ENCODE measurements around the gene CACNA1B. TPM values are rescaled to one million over a fixed set of nuclear protein-coding genes. Genes with fewer than 3 reads are reported as not detected.
A peak's percentile ranks its signal among the peaks of the same experiment; 100 is the strongest.
"Not testable (repeated sequence)": the region's sequence is repeated elsewhere in the genome, so short reads cannot be mapped to it uniquely, and the experiment has no call there.

The CACNA1B gene
- total RNA-seq, 1 experiment from 2014 or later, result 0.34 TPM

DNA sequence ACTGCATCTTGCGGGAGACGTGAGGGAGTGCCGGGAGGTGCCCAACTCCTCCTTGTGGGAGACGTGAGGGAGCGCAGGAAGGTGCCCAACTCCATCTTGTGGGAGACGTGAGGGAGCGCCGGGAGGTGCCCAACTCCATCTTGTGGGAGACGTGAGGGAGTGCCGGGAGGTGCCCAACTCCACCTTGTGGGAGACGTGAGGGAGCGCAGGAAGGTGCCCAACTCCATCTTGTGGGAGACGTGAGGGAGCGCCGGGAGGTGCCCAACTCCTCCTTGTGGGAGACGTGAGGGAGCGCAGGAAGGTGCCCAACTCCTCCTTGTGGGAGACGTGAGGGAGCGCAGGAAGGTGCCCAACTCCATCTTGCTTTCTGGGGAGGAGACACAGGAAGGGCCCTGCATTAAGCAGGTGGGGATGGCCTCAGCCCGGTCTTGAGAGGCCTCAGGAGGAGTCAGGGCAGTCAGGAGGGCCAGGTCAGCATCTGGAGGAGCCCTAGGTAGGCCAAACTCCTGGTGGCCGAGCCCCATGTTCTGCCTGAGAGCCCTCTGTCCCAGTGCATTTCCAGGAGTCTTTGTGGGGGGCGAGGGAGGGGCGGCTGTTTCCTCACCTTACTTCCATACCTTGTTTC lies 236.2 kb downstream of the CACNA1B start:
- TF ChIP-seq, protein P1, sequence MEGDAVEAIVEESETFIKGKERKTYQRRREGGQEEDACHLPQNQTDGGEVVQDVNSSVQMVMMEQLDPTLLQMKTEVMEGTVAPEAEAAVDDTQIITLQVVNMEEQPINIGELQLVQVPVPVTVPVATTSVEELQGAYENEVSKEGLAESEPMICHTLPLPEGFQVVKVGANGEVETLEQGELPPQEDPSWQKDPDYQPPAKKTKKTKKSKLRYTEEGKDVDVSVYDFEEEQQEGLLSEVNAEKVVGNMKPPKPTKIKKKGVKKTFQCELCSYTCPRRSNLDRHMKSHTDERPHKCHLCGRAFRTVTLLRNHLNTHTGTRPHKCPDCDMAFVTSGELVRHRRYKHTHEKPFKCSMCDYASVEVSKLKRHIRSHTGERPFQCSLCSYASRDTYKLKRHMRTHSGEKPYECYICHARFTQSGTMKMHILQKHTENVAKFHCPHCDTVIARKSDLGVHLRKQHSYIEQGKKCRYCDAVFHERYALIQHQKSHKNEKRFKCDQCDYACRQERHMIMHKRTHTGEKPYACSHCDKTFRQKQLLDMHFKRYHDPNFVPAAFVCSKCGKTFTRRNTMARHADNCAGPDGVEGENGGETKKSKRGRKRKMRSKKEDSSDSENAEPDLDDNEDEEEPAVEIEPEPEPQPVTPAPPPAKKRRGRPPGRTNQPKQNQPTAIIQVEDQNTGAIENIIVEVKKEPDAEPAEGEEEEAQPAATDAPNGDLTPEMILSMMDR (conservative IDR thresholded peaks at IDR 0.05; ENCODE audit: low read depth, low read length), result peak; percentile 52
- intact Hi-C loops (cut with micrococcal nuclease; ENCODE audit: unreplicated experiment), result loop anchor here (5.0 kb wide), 1 partner anchor 442 kb away; no protein-coding TSS in a partner anchor
- H3K27me3 ChIP-seq (replicated peaks; ENCODE audit: insufficient read depth, low read depth, low read length, poor library complexity); H3K36me3 ChIP-seq (ENCODE audit: insufficient read depth, low read length, poor library complexity, severe bottlenecking); POLR2A ChIA-PET (ENCODE audit: low non-redundant PET); H3K4me1 ChIP-seq (ENCODE audit: insufficient read depth, low read length, poor library complexity, severe bottlenecking); H3K27ac ChIP-seq (ENCODE audit: low read depth, low read length, poor library complexity, severe bottlenecking); BruUV-seq (replicated peaks); H3K9me3 ChIP-seq (ENCODE audit: low read depth, low read length, poor library complexity, severe bottlenecking); H3K4me3 ChIP-seq (ENCODE audit: low read depth, low read length, poor library complexity, severe bottlenecking): not testable (repeated sequence)
- CTCF ChIA-PET, result interaction anchor here (0.7 kb wide), 1 partner anchor 442 kb away, joined by 3 read pairs; no protein-coding TSS in a partner anchor
- peak; percentile 57 for DNase-seq (ENCODE audit: low spot score)

DNA sequence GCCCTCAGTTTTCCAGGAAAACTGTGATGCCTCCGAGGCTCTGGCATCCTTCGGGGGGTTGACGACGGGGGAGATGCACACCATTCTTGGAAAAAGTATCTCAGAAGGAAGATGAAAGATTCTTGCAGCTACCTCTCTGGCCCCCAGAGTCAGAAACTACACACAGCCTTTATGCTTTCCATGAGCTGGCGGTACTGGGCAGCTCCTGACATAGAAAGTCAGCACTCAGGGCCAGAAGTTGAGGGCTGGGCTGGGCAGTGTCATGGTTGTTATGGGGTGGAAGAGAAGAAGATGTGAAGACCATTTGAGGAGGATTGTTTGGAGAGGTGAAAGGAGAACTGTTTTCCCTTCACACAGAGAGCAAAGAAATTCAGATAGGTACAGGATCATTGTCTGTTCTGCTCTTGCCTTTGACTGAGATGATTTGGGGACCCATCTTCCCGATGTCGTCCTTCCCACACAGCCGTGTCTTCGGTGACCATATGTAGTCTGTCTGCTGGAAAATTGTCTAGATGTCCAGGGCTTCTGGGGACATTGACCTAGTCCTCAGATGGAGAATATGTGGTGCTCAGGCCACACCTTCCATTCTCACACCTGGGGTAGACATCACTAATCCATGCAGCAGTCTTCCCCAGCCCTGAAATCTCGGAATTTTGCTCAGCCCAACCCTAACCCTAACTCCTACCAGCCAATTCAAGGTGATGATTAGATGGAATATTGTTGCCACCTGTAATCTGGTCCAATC lies 237.1 kb downstream of the CACNA1B start:
- POLR2A ChIA-PET (ENCODE audit: low non-redundant PET), result no interaction called here
- no TSS peak for BruUV-seq (replicated peaks)
- CTCF ChIA-PET, result no interaction called here

DNA sequence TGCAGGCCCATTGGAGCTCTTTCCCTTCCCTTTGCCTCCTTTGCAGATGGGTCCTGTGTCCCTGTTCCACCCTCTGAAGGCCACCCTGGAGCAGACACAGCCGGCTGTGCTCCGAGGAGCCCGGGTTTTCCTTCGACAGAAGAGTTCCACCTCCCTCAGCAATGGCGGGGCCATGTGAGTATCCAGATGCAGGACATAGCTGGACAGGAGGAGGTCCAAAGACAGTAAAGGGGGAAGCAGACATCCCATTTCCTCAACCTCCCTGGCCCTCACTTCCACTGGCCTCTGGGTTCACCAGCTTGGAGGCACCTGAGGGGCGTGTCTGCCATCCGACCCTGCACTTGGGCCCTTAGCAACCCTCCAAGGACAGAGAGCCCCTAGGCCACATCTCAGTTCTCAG lies 237.9 kb downstream of the CACNA1B start:
- intact Hi-C loops (cut with micrococcal nuclease; ENCODE audit: unreplicated experiment), result no loop called here
- DNase-seq (ENCODE audit: low spot score), result no peak
- BruUV-seq (replicated peaks), result no TSS peak
- H3K4me1 ChIP-seq (ENCODE audit: insufficient read depth, low read length, poor library complexity, severe bottlenecking), result no peaks in the 10 kb centered on the region
- TF ChIP-seq EZH2 (IDR thresholded peaks at IDR 0.05; ENCODE audit: borderline replicate concordance, low read depth, low read length, poor library complexity, severe bottlenecking), result no peak
- TF ChIP-seq, protein P1 (conservative IDR thresholded peaks at IDR 0.05; ENCODE audit: low read depth, low read length), result no peak
- H3K4me3 ChIP-seq (ENCODE audit: low read depth, low read length, poor library complexity, severe bottlenecking), result no peak overlapping the region
- H3K27ac ChIP-seq (ENCODE audit: low read depth, low read length, poor library complexity, severe bottlenecking), result no peak overlapping the region
- CTCF ChIA-PET, result no interaction called here
- H3K9me3 ChIP-seq (ENCODE audit: low read depth, low read length, poor library complexity, severe bottlenecking), result no peaks in the 10 kb centered on the region
- H3K36me3 ChIP-seq (ENCODE audit: insufficient read depth, low read length, poor library complexity, severe bottlenecking), result no peaks in the 10 kb centered on the region
- POLR2A ChIA-PET (ENCODE audit: low non-redundant PET), result no interaction called here
- H3K27me3 ChIP-seq (replicated peaks; ENCODE audit: insufficient read depth, low read depth, low read length, poor library complexity), result no peaks in the 10 kb centered on the region

More for the DNA sequence above, 237.1 kb downstream of the CACNA1B start:
- intact Hi-C loops (cut with micrococcal nuclease; ENCODE audit: unreplicated experiment), result loop anchor here (5.0 kb wide), 1 partner anchor 442 kb away; no protein-coding TSS in a partner anchor
- H3K36me3 ChIP-seq (ENCODE audit: insufficient read depth, low read length, poor library complexity, severe bottlenecking), result no peaks in the 10 kb centered on the region
- H3K4me1 ChIP-seq (ENCODE audit: insufficient read depth, low read length, poor library complexity, severe bottlenecking), result no peaks in the 10 kb centered on the region
- H3K27me3 ChIP-seq (replicated peaks; ENCODE audit: insufficient read depth, low read depth, low read length, poor library complexity), result no peaks in the 10 kb centered on the region
- DNase-seq (ENCODE audit: low spot score), result no peak
- H3K9me3 ChIP-seq (ENCODE audit: low read depth, low read length, poor library complexity, severe bottlenecking), result no peaks in the 10 kb centered on the region
- H3K4me3 ChIP-seq (ENCODE audit: low read depth, low read length, poor library complexity, severe bottlenecking), result no peak overlapping the region
- no peak overlapping the region for H3K27ac ChIP-seq (ENCODE audit: low read depth, low read length, poor library complexity, severe bottlenecking)
- TF ChIP-seq, protein P1 (conservative IDR thresholded peaks at IDR 0.05; ENCODE audit: low read depth, low read length), result no peak
- no peak for TF ChIP-seq EZH2 (IDR thresholded peaks at IDR 0.05; ENCODE audit: borderline replicate concordance, low read depth, low read length, poor library complexity, severe bottlenecking)
